ENCODE data around the gene RBL2. TPM values are rescaled to one million over a fixed set of nuclear protein-coding genes. Genes with fewer than 3 reads are reported as not detected.

The RBL2 gene
- total and polyA plus RNA-seq, 2 of the 13 experiments (the other 11 are each of a cell fraction or from before 2014, with no cell fraction given) = 41.2 to 60.9 TPM

GRCh38 chr16:53435066-53435688 is 906 bp downstream of the RBL2 start (continued):
- TF ChIP-seq MXI1 (IDR thresholded peaks at IDR 0.05; ENCODE audit: borderline replicate concordance, low read depth, low read length) (peak; percentile 50; the same call in 1 of the 3 replicates), KDM6A (CRISPR knock-in tag; IDR thresholded peaks at IDR 0.05; ENCODE audit: low read depth) (no peak), RERE (CRISPR knock-in tag; IDR thresholded peaks at IDR 0.05; ENCODE audit: low read depth) (no peak), ZNF709 (CRISPR knock-in tag; IDR thresholded peaks at IDR 0.05) (peak; percentile 21; the same call in 1 of the 2 replicates), TOPORS (CRISPR knock-in tag; IDR thresholded peaks at IDR 0.05) (no peak), ZBTB39 (CRISPR knock-in tag; IDR thresholded peaks at IDR 0.05) (no peak), ZNF563 (CRISPR knock-in tag; IDR thresholded peaks at IDR 0.05) (no peak), THAP7 (CRISPR knock-in tag; IDR thresholded peaks at IDR 0.05) (no peak), PHF8 (CRISPR knock-in tag; IDR thresholded peaks at IDR 0.05) (no peak), ZNF446 (CRISPR knock-in tag; IDR thresholded peaks at IDR 0.05) (no peak), KLF12 (CRISPR knock-in tag; IDR thresholded peaks at IDR 0.05; ENCODE audit: borderline replicate concordance) (0 out of 2 replicates have a peak, but pooled peaks have one; percentile 2), NKX3-1 (CRISPR knock-in tag; IDR thresholded peaks at IDR 0.05) (no peak), ZC3H4 (CRISPR knock-in tag; IDR thresholded peaks at IDR 0.05; ENCODE audit: borderline replicate concordance) (no peak), ZNF350 (CRISPR knock-in tag; IDR thresholded peaks at IDR 0.05; ENCODE audit: borderline replicate concordance, low read depth) (no peak; the same call in 1 of the 2 replicates), ZNF180 (CRISPR knock-in tag; IDR thresholded peaks at IDR 0.05; ENCODE audit: borderline replicate concordance, low read depth) (no peak), NFATC3 (CRISPR knock-in tag; IDR thresholded peaks at IDR 0.05) (no peak), E2F5 (CRISPR knock-in tag; conservative IDR thresholded peaks at IDR 0.05) (no peak), PBX3 (CRISPR knock-in tag; IDR thresholded peaks at IDR 0.05; ENCODE audit: borderline replicate concordance) (no peak)

Measured in HepG2 (cell line).